SIG-M5 treated with dmso at 0.1 percent for 504 hours (cell line): ENCODE results near the gene TOM1L2.

Experiments used
- DNase-seq: peaks from one replicate; lab custom pipeline; 2025; ENCODE audit not compliant: unreplicated experiment; lab: John Stamatoyannopoulos, UW

TOM1L2 gene

GRCh38 chr17:17877529-17878358, 94.5 kb downstream of the TOM1L2 start:
- DNase-seq, result no peak

GRCh38 chr17:17876959-17877528, 95.2 kb downstream of the TOM1L2 start:
- DNase-seq, result no peak

DNA sequence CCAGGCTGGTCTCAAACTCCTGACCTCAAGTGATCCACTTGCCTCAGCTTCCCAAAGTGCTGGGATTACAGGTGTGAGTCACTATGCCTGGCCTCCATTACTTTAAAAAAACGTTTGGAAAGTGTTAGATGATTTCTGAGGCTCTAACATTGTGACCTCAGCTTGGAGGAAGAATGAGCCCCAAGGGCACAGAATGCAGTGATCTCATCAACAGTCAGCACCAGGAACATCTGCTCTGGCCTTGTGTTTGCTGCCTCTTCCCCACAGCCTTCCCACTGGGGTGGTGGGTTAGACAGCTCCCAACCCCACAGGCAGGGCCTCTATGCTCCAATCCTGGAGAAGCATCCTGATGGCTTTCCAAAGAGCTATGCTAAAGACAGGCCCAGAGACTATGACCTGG, 97.7 kb downstream of the TOM1L2 start:
- DNase-seq, result no peak

- no peak for DNase-seq
Measured at GRCh38 chr17:17873450-17873991, 98.7 kb downstream of the TOM1L2 start.

- DNase-seq, result no peak
Measured at GRCh38 chr17:17872547-17873345, 99.5 kb downstream of the TOM1L2 start.

DNA sequence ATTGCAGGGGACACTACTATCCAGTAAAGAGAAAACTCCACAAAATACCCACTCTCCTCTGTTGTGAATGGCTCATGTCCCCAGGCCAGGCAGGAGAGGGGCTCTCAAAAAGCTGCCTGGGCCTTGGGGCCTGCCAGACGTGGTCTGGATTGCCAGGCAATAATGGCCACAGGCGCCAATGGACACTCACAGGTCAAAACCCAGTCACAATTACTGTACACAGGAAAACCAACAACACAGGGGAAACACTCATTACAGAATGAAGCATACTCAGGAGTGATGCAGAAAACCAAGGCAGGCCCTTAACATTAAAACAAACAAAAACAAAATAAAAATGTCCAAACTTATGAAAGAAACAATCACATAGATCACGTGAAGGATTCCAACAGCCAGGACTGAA, 100.3 kb downstream of the TOM1L2 start:
- DNase-seq, result no peak

DNA sequence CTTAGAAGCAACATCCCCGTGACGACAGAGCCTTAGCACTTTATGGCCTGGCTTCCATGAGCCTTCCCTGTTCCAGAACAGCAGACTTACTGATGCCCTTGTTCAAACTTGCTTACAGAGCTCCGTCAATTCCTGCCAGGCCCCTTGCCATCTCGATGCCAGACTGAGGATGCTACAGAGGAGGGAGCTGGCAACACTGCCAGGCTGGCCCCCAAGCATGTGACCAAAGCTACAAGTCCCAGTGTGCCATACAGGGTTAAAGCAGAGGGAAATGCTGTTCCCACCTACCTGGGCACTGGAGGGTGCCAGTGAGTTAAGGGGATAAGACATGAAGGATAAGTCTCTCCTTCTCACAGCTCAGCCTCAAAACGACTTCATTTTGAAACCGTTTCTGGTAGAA, 102.0 kb downstream of the TOM1L2 start:
- DNase-seq, result no peak

- no peak for DNase-seq
Measured at GRCh38 chr17:17868641-17869522, 103.3 kb downstream of the TOM1L2 start.

- DNase-seq, result no peak
Measured at GRCh38 chr17:17866897-17867296, 105.3 kb downstream of the TOM1L2 start.

DNA sequence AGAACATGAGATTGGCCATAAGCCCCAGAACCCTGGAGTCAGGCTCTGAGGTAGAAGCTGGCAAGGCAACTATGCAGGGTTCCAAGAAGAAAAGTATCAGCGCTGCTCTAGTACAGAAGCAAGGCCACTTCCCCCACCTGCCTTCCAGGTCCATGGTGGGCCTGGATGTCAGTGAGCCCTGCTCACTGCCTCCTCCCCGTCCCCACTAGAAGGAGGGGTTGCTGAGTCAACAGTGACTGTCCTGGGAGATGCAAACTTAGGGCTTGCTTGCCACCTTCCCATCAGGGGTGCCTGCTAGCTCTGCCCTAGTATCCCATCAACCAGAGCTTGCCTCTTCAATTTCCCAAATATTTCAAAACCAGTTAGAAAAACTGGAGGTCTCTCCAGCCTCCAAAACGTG, 105.8 kb downstream of the TOM1L2 start:
- DNase-seq, result no peak

DNA sequence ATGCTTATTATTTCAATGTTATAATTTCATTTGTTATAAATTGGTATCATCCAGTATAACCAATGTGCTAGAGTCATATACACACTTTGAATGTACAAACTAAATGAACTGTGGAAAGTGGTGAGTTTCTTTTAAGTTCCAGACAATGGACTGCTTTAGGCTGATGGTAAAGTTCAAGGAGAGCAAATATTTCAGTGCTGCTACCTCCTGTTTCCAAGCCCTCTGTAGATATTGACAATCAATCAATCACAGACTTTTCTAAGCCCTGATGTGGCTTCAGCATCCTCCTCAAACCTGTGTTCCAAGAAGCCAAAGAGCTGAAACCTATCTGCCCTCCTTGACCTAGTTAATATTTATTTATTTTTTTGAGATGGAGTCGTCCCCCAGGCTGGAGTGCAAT, 107.2 kb downstream of the TOM1L2 start:
- DNase-seq, result no peak

DNA sequence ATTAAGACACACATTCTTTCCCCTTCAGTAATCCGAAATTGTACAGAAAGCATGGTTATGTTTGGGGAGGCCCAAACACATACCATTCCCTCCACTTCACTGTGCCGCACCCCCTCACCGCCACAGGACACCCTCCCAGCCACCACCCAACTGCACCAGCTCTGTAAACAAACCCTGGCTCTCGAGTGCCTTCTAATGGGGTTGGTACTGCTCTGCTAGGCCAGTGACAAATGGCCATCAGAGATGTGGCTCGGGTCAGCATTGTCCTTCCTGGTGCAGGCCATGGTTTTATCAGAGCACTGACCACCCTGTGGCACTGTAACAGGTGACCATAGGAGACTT, 111.5 kb downstream of the TOM1L2 start:
- no peak for DNase-seq

DNA sequence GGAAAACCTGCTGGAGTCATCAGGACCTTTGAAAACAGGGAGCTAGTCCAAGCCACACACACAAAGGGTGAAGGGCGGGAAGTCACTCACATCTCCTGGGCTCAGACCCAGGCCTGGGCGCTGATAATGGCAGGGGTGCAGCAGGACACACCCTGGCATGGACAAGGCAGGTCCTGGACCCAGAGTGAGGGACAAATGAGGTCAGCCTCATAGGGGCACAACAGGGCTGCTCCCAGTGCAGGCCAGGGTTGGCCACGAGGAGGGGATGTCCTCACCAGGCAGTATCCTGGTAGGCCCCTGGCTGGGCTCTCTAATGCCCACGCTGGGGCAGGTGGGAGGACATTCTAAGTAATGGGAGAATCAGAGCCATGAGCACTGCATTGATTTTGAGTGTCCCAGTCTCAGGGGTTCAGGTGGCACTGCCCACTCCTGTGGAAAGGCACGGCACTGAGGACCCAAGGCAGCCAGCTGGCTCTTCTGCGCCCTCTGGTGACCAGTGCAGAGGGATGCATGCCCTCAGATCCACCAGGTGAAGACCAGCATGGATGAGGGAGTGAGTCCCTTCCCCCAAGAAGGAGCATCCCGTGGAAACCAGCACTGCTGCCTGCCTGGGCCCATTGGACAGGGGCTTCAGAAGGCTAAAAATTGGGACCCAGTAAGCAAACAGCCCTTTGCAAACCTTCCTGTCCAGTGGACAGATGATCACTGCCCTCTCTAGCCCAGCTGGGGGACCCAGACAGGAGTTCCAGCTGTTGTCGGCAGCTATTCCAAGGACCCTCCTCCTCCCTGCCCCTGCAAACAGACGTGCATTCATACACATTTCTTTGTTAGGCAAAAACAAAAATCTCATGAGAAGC, 112.1 kb downstream of the TOM1L2 start:
- DNase-seq, result peak; percentile 24

- DNase-seq, result no peak
Measured at GRCh38 chr17:17857496-17857895, 114.7 kb downstream of the TOM1L2 start.

DNA sequence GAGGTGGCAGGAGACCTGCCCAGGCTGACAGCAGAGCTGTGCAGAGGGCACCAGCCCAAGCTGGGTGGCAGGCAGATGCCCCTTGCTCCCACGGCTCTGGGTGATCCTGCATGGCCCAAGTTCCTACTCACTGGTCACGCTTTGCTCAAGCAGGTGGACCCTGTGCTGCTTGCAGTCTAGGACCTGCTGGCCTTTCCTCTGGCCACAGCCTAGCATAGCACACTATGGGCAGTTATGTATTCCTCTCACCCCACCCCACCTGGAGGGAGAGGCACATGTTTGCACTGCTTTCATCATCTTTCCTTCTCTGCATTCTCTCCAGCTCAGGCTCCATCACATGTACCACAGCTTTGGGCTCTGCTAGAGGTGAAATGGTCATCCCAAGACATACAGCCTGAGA, 115.8 kb downstream of the TOM1L2 start:
- no peak for DNase-seq

GRCh38 chr17:17855976-17856375, 116.2 kb downstream of the TOM1L2 start:
- no peak for DNase-seq

- no peak for DNase-seq
Measured at GRCh38 chr17:17853811-17854447, 118.3 kb downstream of the TOM1L2 start.

GRCh38 chr17:17852930-17853329, 119.3 kb downstream of the TOM1L2 start:
- no peak for DNase-seq
